HG02938 (cell line): ENCODE measurements around the gene BEX3.
"Not testable (repeated sequence)": the region's sequence is repeated elsewhere in the genome, so short reads cannot be mapped to it uniquely, and the experiment has no call there.

Experiments
- ATAC-seq: cut with Tn5 transposase; IDR thresholded peaks from one replicate; pipeline ENCODE4 v1.9.1; 2021; ENCODE audit warnings: mild to moderate bottlenecking, moderate library complexity; ENCODE audit not compliant: unreplicated experiment

The BEX3 gene

DNA sequence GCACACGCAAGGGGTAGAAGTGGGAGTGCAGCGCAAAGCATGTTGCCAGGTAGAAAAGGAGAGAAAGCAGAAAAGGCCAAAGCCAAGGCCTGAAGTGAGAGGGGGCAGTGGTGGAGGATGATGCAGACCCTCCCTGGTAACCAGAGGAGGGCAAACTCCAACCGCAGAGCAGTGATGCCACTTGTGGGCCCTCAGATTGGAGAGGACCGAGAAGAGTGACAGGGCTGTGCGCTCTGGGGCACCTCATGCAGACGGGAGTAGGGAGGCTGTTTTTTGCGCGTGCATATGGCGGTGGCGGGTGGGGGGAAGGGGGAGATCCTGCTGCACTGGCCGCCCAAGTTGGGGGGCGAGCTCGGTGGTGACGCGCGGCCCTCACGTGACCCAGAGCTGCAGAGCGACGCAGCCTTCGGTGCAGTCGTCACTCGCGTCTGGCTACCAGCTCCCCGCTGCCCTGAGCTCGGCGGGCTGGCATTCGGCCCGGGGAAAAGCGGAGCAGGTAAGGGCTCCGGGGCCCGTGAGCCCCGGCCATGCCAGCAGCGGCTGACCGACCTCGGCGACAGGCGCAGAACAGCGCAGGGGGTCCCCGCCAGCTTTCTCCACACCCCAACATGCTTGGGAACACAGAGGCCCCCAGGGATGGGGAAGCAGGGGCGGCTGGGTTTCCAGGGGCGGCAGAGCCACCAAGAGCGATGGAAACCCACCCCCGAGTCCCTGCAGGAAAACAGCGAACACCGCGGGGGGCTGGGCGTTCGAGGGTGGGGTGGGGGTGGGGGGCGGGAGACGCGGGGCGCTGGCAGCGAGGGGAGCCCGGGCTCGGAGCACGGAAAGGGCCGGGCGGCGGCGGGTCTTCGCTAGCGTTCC is at the start of gene BEX3:
Gene BEX3 (plus strand): TSS at position 421 of the 861 bp plus-strand sequence. CDS start 984 bp downstream, outside the sequence.
- no peak for ATAC-seq

DNA sequence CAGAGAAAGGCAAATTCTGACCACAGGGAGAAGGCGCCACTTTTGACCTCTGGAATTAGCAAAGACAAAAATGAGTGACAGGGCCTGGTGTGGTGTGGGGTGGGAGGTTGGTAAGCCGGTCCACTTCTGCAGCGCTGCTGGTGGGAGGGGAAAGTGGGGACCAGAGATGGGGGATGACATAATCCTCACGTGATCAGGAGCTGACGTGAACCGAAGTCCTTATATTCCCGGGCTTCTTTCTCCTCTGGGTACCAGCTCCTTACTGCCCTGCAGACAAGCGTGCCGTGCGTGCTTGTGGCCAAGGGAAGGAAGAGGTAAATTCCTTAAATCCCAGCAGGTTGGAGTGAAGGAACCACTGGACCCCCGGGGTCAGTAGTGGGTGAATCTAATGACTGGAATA is 46.3 kb upstream of the BEX3 start, which contains the start of gene TCEAL7:
Gene TCEAL7 (plus strand): TSS at position 249 of the 400 bp plus-strand sequence. CDS start 1,165 bp downstream, outside the sequence.
- ATAC-seq, result no peak

DNA sequence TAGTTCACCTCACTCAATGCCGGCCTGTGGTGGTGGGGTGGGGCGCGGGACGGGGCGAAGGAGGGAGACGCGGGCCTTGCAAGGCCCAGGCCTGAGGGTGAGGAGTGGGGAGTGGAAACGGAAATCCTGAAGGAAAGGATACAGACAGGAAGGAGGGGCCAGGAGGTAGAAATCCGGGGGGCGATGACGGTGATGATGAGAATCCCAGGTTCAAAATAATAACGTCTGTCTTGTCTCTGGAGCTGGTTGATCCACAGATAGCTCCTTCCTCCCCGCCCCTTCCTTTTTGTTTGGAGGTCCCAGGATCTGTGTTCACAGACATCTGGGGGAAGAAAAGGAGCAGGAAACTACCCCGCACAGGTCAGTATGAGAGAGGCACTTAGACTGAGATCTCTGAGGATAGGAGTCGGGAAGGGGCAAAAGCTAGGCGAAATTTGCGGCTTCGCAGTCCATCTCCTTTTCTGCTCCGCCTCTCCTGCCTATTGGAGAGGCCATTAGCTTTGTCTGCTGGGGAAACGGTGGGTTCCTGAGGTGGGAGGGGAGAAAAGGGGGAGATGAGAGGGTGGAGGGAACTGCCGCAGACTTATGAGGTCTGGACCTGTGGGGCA is 45.6 kb upstream of the BEX3 start:
- ATAC-seq, result no peak

- no peak for ATAC-seq
Observed at GRCh38 chrX:103338663-103339062, 37.7 kb upstream of the BEX3 start.

DNA sequence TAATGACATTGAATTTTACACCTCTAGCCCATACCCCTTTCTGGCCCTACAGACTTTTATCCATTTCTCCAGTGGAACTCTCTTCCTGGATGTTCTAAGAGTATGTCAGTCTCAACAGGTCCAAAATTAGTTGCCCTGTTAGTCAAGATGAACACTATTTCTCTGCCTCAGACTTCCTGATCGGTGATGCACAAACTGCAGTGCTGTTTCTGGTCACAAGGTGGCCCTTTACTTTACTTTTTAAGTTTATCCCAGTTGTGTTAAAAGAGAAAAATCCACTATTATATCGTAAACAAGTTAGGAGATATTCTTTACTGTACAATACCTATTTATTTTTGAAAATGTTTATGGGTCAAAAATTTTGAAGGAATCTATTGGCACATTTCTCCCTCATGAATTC is 33.2 kb upstream of the BEX3 start:
- ATAC-seq, result no peak

GRCh38 chrX:103344606-103345005 is 31.7 kb upstream of the BEX3 start:
- ATAC-seq, result no peak

- ATAC-seq, result no peak
Observed at GRCh38 chrX:103347682-103348397, 28.5 kb upstream of the BEX3 start.

- no peak for ATAC-seq
Observed at GRCh38 chrX:103356130-103356798, 20.1 kb upstream of the BEX3 start, which contains the start of gene TCEAL9. Gene TCEAL9 (plus strand): TSS chrX:103356506. CDS start chrX:103357685, 1,179 bp downstream.

DNA sequence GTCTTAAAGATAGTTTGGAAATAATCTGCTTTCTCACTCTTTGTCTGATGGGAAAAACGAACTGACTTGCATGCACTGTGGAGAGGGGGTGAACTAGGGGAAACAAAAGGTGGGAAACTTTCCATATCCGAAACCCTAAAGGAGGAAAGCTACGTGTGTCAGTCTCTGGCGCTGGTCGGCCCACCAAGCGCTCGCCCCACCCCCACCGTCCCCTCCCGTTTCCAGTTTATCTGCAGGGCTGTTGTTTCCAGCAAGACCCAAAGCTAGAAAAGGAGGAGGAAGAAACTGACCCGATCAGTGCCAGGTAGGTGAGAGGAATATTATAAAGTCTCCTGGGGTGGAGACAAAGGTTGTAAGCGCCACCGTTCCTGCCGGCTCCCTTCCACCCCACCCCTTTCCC is 19.5 kb upstream of the BEX3 start:
- no peak for ATAC-seq

- ATAC-seq, result no peak
Observed at GRCh38 chrX:103357871-103358270, 18.5 kb upstream of the BEX3 start.

GRCh38 chrX:103359605-103360004 is 16.7 kb upstream of the BEX3 start:
- ATAC-seq, result not testable (repeated sequence)

GRCh38 chrX:103360092-103360491 is 16.2 kb upstream of the BEX3 start:
- ATAC-seq, result no peak

GRCh38 chrX:103360916-103361315 is 15.4 kb upstream of the BEX3 start:
- ATAC-seq, result no peak

DNA sequence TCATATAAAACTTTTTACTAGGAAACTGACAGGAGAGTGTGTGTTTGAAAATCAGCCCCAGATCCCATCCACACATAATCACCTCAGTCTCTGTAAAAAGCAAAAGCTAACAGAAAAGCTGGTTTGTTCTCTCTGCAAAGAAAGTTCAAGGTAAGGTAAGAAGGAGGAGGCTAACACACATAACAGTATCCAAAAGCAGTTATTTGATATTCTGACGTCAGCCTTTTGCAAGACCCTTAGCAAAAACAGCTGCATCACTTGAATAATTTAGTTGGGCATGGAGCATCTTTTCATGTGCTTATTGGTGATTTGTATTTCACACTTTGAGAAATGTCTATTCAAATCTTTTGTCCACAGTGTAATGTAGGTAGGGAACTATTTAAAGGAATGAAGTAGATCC is 14.5 kb upstream of the BEX3 start:
- ATAC-seq, result no peak

DNA sequence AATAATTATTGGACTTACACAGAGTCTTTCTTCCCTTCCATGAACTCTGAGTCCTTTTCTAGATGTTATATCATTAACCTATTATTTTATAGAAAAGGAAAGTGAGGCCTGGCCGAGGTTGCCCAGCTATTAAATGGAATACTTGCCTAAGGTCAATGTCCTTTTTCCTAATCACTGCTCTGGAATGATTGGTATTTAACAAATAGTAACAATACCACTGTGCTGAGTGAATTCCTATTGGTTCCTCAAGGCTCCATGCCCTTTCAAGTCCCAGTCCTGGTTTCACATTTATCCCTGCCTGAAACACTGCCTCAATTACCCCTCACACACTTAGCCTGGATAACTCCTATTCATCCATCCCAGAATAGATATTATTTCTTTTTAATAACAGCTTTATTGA is 13.9 kb upstream of the BEX3 start:
- ATAC-seq, result no peak

DNA sequence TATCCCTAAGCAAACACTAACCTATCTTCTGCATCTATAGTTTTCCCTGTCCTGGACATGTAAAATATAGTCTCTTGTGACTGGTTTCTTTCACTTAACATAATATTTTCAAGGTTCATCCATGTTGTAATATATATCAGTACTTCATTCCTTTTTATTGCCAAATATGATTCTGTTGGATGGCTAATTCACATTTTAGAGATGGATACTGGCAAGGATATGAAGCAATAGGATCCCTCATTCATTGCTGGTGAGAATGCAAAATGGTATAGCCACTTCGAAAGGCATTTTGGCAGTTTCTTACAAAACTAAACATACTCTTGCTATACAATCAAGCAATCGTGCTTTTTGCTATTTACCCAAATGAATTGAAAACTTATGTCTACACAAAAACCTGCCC is 13.3 kb upstream of the BEX3 start:
- ATAC-seq, result no peak

DNA sequence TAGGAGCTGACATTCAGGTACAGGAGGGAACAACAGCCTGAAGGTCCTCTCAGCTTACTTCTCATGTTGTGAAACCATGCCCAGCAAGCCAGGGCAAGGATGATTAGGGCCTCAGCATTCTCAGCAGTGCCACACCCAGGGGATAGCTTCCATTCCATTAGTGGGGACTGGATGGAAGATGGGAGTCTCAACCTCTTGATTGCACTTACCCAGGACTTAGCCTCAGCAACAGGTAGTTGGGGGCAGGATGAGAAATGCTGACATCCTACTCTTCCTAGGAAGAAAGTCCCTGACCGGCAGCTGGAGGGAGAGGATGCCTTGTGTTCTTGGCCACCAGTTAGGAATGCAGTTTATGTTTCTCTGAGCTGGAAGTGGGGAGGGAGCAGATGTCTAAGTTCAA is 8.8 kb upstream of the BEX3 start:
- ATAC-seq, result no peak

GRCh38 chrX:103369479-103369878 is 6.9 kb upstream of the BEX3 start:
- ATAC-seq, result no peak

DNA sequence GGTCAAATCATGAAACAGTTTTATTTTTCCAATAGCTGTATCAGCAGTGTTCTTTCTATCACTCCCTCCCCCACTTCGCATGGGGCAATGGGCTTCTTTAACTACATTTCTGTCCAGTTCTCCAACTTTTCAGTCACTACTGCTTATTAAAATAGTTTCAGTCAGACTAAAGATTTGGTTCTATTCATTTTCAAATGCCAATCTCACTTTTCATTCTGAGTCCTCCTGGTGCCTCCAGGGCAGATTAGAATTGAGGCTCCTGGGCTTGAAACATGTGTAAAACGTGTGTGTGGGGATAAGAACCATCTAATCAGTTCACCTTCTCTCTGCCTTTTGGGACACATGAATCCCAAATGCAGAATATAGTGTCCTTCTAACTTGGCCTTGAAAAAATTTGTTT is 3.5 kb upstream of the BEX3 start:
- no peak for ATAC-seq

GRCh38 chrX:103373581-103373980 is 2.8 kb upstream of the BEX3 start:
- ATAC-seq, result no peak

GRCh38 chrX:103376979-103377324 is 614 bp downstream of the BEX3 start:
- no peak for ATAC-seq
